H1 (cell line): ENCODE measurements around the gene NIPAL1. TPM values are rescaled to one million over a fixed set of nuclear protein-coding genes. Genes with fewer than 3 reads are reported as not detected.

Source experiments
- CTCF ChIA-PET: fragments of 300-600 bp; sonication (Branson Sonifier 250); formaldehyde crosslinking; loops from one replicate; lab custom pipeline; 2021; ENCODE audit not compliant: partially characterized antibody; lab: Charles Lee
- POLR2A ChIA-PET: fragments of 300-600 bp; sonication (Branson Sonifier 250); formaldehyde crosslinking; loops from one replicate; lab custom pipeline; 2021; ENCODE audit warnings: inconsistent platforms; ENCODE audit not compliant: partially characterized antibody; lab: Charles Lee
- DNase-seq, 2 experiments: peaks; one replicate each; pipeline versions ENCODE4 v3.0.0 to v3.0.0-alpha.2; 2010 to 2022; ENCODE audit warnings: low spot score in 2 of 2, low read depth in 1 of 2, mixed read lengths in 1 of 2
- FAIRE-seq: peaks from 2 replicates; lab custom pipeline; 2011; peaks lifted over from hg19 to GRCh38; lab: Jason Lieb, UNC
- H2AFZ ChIP-seq: 2 replicates; pipeline ENCODE4 v1.8.1; 2012; ENCODE audit warnings: low read length, inconsistent platforms
- H2AK5ac ChIP-seq: 2 replicates; pipeline ENCODE4 v1.6.1; 2013; ENCODE audit warnings: low read depth, low read length
- H2BK120ac ChIP-seq: replicated peaks from 2 replicates; pipeline ENCODE3; 2013; ENCODE audit warnings: low read depth, low read length, inconsistent platforms
- H2BK12ac ChIP-seq: 2 replicates; pipeline ENCODE4 v1.6.1; 2013; ENCODE audit warnings: low read depth, low read length
- H2BK15ac ChIP-seq: 2 replicates; pipeline ENCODE4 v1.6.1; 2013; ENCODE audit warnings: low read length
- H2BK20ac ChIP-seq: 2 replicates; pipeline ENCODE4 v1.6.1; 2013; ENCODE audit warnings: low read length
- H2BK5ac ChIP-seq: 2 replicates; pipeline ENCODE4 v1.6.1; 2013; ENCODE audit warnings: low read depth, low read length
- H3K14ac ChIP-seq: 2 replicates; pipeline ENCODE4 v1.6.1; 2013; ENCODE audit warnings: inconsistent platforms; ENCODE audit not compliant: insufficient read length
- H3K18ac ChIP-seq: 2 replicates; pipeline ENCODE4 v1.6.1; 2013; ENCODE audit warnings: low read length; ENCODE audit errors: extremely low read depth
- H3K23ac ChIP-seq: 2 replicates; pipeline ENCODE4 v1.6.1; 2013; ENCODE audit warnings: inconsistent platforms; ENCODE audit not compliant: insufficient read length
- H3K23me2 ChIP-seq: 2 replicates; pipeline ENCODE4 v1.6.1; 2013; ENCODE audit warnings: low read depth, low read length
- H3K27ac ChIP-seq: 2 replicates; pipeline ENCODE4 v1.6.1; 2011; ENCODE audit warnings: low read depth, low read length, inconsistent platforms
- H3K27me3 ChIP-seq, 4 experiments: replicated peaks in 1 of 4; 1 replicate in 1 of 4; 2 replicates in 3 of 4; pipeline versions ENCODE4 v1.6.1 to v1.8.1; 2011 to 2013; ENCODE audit warnings: low read length in 3 of 4, mild to moderate bottlenecking in 3 of 4, inconsistent platforms in 2 of 4, mixed read lengths in 2 of 4, moderate library complexity in 1 of 4; ENCODE audit not compliant: control insufficient read depth in 3 of 4, insufficient read depth in 3 of 4; ENCODE audit errors: extremely low read depth in 1 of 4
- H3K36me3 ChIP-seq, 4 experiments: 2 replicates each; pipeline versions ENCODE4 v1.6.1 to v1.8.1; 2011 to 2013; ENCODE audit warnings: mild to moderate bottlenecking in 4 of 4, low read length in 3 of 4, moderate library complexity in 2 of 4, control low read depth in 1 of 4, inconsistent platforms in 1 of 4; ENCODE audit not compliant: insufficient read depth in 4 of 4, control insufficient read depth in 2 of 4
- H3K4ac ChIP-seq: replicated peaks from 2 replicates; pipeline ENCODE3; 2013; ENCODE audit warnings: low read length, low read depth, mixed read lengths, inconsistent platforms; ENCODE audit not compliant: insufficient read length
- H3K4me1 ChIP-seq, 4 experiments: replicated peaks in 1 of 4; 1 replicate in 1 of 4; 2 replicates in 3 of 4; pipeline versions ENCODE4 v1.6.1 to v1.8.1; 2011 to 2013; ENCODE audit warnings: low read length in 3 of 4, inconsistent platforms in 2 of 4, mixed read lengths in 1 of 4; ENCODE audit not compliant: insufficient read depth in 4 of 4, control insufficient read depth in 3 of 4
- H3K4me2 ChIP-seq, 2 experiments: 2 replicates each; pipeline versions ENCODE4 v1.6.1 to v1.8.1; 2011 to 2013; ENCODE audit warnings: low read depth in 2 of 2, low read length in 2 of 2, control low read depth in 1 of 2, inconsistent platforms in 1 of 2, mild to moderate bottlenecking in 1 of 2; ENCODE audit not compliant: insufficient read depth in 1 of 2
- H3K4me3 ChIP-seq, 4 experiments: fragments of 200-600, 300-600 bp in 1 of 4; sonication (generic), shearing (Covaris generic), sonication (Bioruptor Twin) in 1 of 4; 2 replicates each; pipeline versions ENCODE4 v1.5.1 to v1.8.1; 2011 to 2016; ENCODE audit warnings: low read length in 4 of 4, low read depth in 3 of 4, control low read depth in 2 of 4, inconsistent platforms in 2 of 4, mild to moderate bottlenecking in 2 of 4, mixed read lengths in 1 of 4, moderate library complexity in 1 of 4; ENCODE audit not compliant: insufficient read depth in 2 of 4; ENCODE audit errors: extremely low read depth in 1 of 4
- H3K56ac ChIP-seq: replicated peaks from 2 replicates; pipeline ENCODE3; 2013; ENCODE audit warnings: low read depth, mild to moderate bottlenecking, mixed read lengths, low read length, inconsistent platforms; ENCODE audit not compliant: insufficient read length
- H3K79me1 ChIP-seq: 2 replicates; pipeline ENCODE4 v1.6.1; 2013; ENCODE audit warnings: low read depth, low read length, control low read depth
- H3K79me2 ChIP-seq, 2 experiments: 2 replicates each; pipeline versions ENCODE4 v1.6.1 to v1.8.1; 2012 to 2013; ENCODE audit warnings: low read length in 2 of 2, mild to moderate bottlenecking in 2 of 2, inconsistent platforms in 1 of 2; ENCODE audit not compliant: insufficient read depth in 2 of 2, control insufficient read depth in 1 of 2
- H3K9ac ChIP-seq, 4 experiments: replicated peaks in 1 of 4; 1 replicate in 1 of 4; 2 replicates in 3 of 4; pipeline versions ENCODE4 v1.6.1 to v1.8.1; 2011 to 2013; ENCODE audit warnings: low read depth in 3 of 4, low read length in 3 of 4, control low read depth in 2 of 4, mild to moderate bottlenecking in 2 of 4, moderate library complexity in 2 of 4, inconsistent platforms in 1 of 4; ENCODE audit errors: extremely low read depth in 1 of 4
- H3K9me3 ChIP-seq, 2 experiments: 2 replicates each; pipeline versions ENCODE4 v1.6.1 to v1.8.1; 2012 to 2013; ENCODE audit warnings: mild to moderate bottlenecking in 2 of 2, moderate library complexity in 2 of 2, control low read depth in 1 of 2, inconsistent platforms in 1 of 2, low read depth in 1 of 2, low read length in 1 of 2, mixed read lengths in 1 of 2; ENCODE audit not compliant: insufficient read depth in 2 of 2
- H4K20me1 ChIP-seq, 2 experiments: replicated peaks in 1 of 2; 2 replicates each; pipeline versions ENCODE3 to v1.8.1; 2011 to 2013; ENCODE audit warnings: inconsistent platforms in 2 of 2, low read length in 2 of 2, mild to moderate bottlenecking in 1 of 2; ENCODE audit not compliant: insufficient read depth in 2 of 2, control insufficient read depth in 1 of 2
- H4K5ac ChIP-seq: 2 replicates; pipeline ENCODE4 v1.6.1; 2013; ENCODE audit warnings: low read length, low read depth, mixed read lengths, inconsistent platforms; ENCODE audit not compliant: insufficient read length
- H4K8ac ChIP-seq: 2 replicates; pipeline ENCODE4 v1.8.0; 2013; ENCODE audit warnings: mild to moderate bottlenecking, moderate library complexity, low read length, inconsistent platforms; ENCODE audit not compliant: insufficient read depth; ENCODE audit errors: extremely low read depth
- H4K91ac ChIP-seq: replicated peaks from 2 replicates; pipeline ENCODE3; 2013; ENCODE audit warnings: low read length, mixed read lengths, inconsistent platforms; ENCODE audit not compliant: insufficient read length
- CBX5 ChIP-seq: fragments of 300-800, 300-1000 bp; sonication (generic); IDR thresholded peaks from 2 replicates; pipeline ENCODE4 v1.7.1; 2016; ENCODE audit warnings: antibody characterized with exemption, low read length, low read depth
- CEBPB ChIP-seq: IDR thresholded peaks from 2 replicates; pipeline ENCODE4 v1.6.1; 2012; ENCODE audit warnings: low read depth, low read length
- CHD1 ChIP-seq: IDR thresholded peaks from 2 replicates; pipeline ENCODE4 v1.6.1; 2012; ENCODE audit warnings: low read depth, low read length, improper control_type of control experiment
- CHD2 ChIP-seq: IDR thresholded peaks from 2 replicates; pipeline ENCODE4 v1.6.1; 2012; ENCODE audit warnings: low read length, improper control_type of control experiment
- CTBP2 ChIP-seq: IDR thresholded peaks from 2 replicates; pipeline ENCODE4 v1.7.0; 2011; ENCODE audit warnings: borderline replicate concordance, mild to moderate bottlenecking, moderate library complexity, mixed read lengths, low read length; ENCODE audit not compliant: insufficient read depth, insufficient read length
- MAFK ChIP-seq: IDR thresholded peaks from 2 replicates; pipeline ENCODE4 v1.6.1; 2012; ENCODE audit warnings: low read depth, mild to moderate bottlenecking, improper control_type of control experiment, low read length
- NRF1 ChIP-seq: IDR thresholded peaks from 2 replicates; pipeline ENCODE4 v1.6.1; 2011; ENCODE audit warnings: mild to moderate bottlenecking, low read depth, low read length, improper control_type of control experiment
- POU5F1 ChIP-seq: IDR thresholded peaks from 2 replicates; pipeline ENCODE4 v1.6.1; 2011; ENCODE audit warnings: low read depth, mild to moderate bottlenecking, low read length, moderate library complexity
- RFX5 ChIP-seq: IDR thresholded peaks from 2 replicates; pipeline ENCODE4 v1.6.1; 2011; ENCODE audit warnings: low read depth, low read length, improper control_type of control experiment, borderline replicate concordance
- RNF2 ChIP-seq: fragments of 200-900, 300-1000 bp; sonication (generic); IDR thresholded peaks from 2 replicates; pipeline ENCODE4 v1.7.1; 2016; ENCODE audit warnings: borderline replicate concordance, low read depth, mild to moderate bottlenecking, antibody characterized with exemption, low read length; ENCODE audit not compliant: poor library complexity, severe bottlenecking; ENCODE audit errors: missing control alignments
- SP1 ChIP-seq: IDR thresholded peaks from 2 replicates; pipeline ENCODE4 v1.6.1; 2011; ENCODE audit warnings: low read depth, low read length
- SUZ12 ChIP-seq: fragments of 200-600 bp; sonication (generic); IDR thresholded peaks from 2 replicates; pipeline ENCODE4 v1.6.1; 2012; ENCODE audit warnings: mild to moderate bottlenecking, inconsistent platforms, low read length, moderate library complexity, mixed read lengths
- ZNF274 ChIP-seq: IDR thresholded peaks from 2 replicates; pipeline ENCODE4 v1.7.0; 2012; ENCODE audit warnings: low read length, borderline replicate concordance; ENCODE audit errors: extremely low read depth
- WGBS, 2 experiments: shearing (Covaris generic) in 1 of 2; methylation state at CpG; one replicate each; pipeline versions ENCODE4 v1.1.6 to v1.1.7; 2013 to 2015; ENCODE audit warnings: low lambda C conversion rate in 2 of 2, mixed read lengths in 2 of 2, inconsistent platforms in 1 of 2, low coverage in 1 of 2, missing lambda C conversion rate in 1 of 2; ENCODE audit not compliant: insufficient replicate concordance in 2 of 2, insufficient coverage in 1 of 2, insufficient read length in 1 of 2; ENCODE audit errors: extremely low coverage in 1 of 2, missing lambda C conversion rate in 1 of 2; 5-methylcytosine and 5-hydroxymethylcytosine counted together
- polyA plus RNA-seq, 7 experiments: library from polyadenylated mRNA; depleted of rRNA in 3 of 7; stranded (reverse) in 5 of 7; unstranded in 2 of 7; fragments of >200 nt in 5 of 7; fragments of 200-250 nt in 2 of 7; gene quantifications; 1 replicate in 5 of 7; 2 replicates in 1 of 7; 4 replicates in 1 of 7; pipeline versions ENCODE4 v1.2.1 to v1.2.3, GENCODE V29; 2011 to 2013; ENCODE audit warnings: missing spikeins in 2 of 7, mixed read lengths in 2 of 7
- total RNA-seq: library from RNA; stranded (reverse); fragmentation: NEBNext Ultra II Directional; extraction: Animal tissue kit (Norgen Biotek cat#: 25700); gene quantifications from 2 replicates; pipeline ENCODE4 v1.2.1, GENCODE V29; 2021

The NIPAL1 gene
- total and polyA plus RNA-seq, 2 of the 8 experiments (the other 6 are each of a cell fraction or from before 2014, with no cell fraction given), result 1.4 to 4.9 TPM

GRCh38 chr4:48064349-48064748 is 47.8 kb downstream of the NIPAL1 start:
- no peaks in the 10 kb centered on the region for H3K4me1 ChIP-seq
- no peak overlapping the region for H4K5ac ChIP-seq
- no peak overlapping the region for H3K14ac ChIP-seq
- no peaks in the 10 kb centered on the region for H3K9me3 ChIP-seq
- no peaks in the 10 kb centered on the region for H3K36me3 ChIP-seq
- no peak overlapping the region for H2BK20ac ChIP-seq
- H3K23ac ChIP-seq, result no peak overlapping the region
- WGBS, 2 experiments, result 97% methylated on average over 3 of the region's 3 CpGs; no CpG with 5 or more reads in 1 of the 2 experiments
- H2BK120ac ChIP-seq, result no peak overlapping the region
- H4K91ac ChIP-seq, result no peak overlapping the region
- no peaks in the 10 kb centered on the region for H3K79me1 ChIP-seq
- H2AK5ac ChIP-seq, result no peak overlapping the region
- no peaks in the 10 kb centered on the region for H4K20me1 ChIP-seq
- no peak overlapping the region for H3K56ac ChIP-seq
- H2BK15ac ChIP-seq, result no peak overlapping the region
- no peak overlapping the region for H4K8ac ChIP-seq
- H2AFZ ChIP-seq, result no peak overlapping the region
- no peak for DNase-seq
- POLR2A ChIA-PET, result no interaction called here
- H3K9ac ChIP-seq, result no peak overlapping the region
- no peak overlapping the region for H3K4me3 ChIP-seq
- no peak for FAIRE-seq
- H3K27ac ChIP-seq, result no peak overlapping the region
- H3K79me2 ChIP-seq, result no peaks in the 10 kb centered on the region
- CTCF ChIA-PET, result interaction anchor here (0.6 to 2.3 kb wide), 4 partner anchors 10 to 76 kb away, joined by 3 to 15 read pairs (median 3); no protein-coding TSS in a partner anchor
- H3K4ac ChIP-seq, result no peak overlapping the region
- H2BK5ac ChIP-seq, result no peak overlapping the region
- no peaks in the 10 kb centered on the region for H3K23me2 ChIP-seq
- no peaks in the 10 kb centered on the region for H3K27me3 ChIP-seq
- no peak overlapping the region for H2BK12ac ChIP-seq
- no peak for TF ChIP-seq SP1
- no peak for TF ChIP-seq POU5F1
- TF ChIP-seq CBX5, result no peak
- TF ChIP-seq NRF1, result no peak
- TF ChIP-seq RNF2, result no peak
- no peak for TF ChIP-seq RFX5
- no peak for TF ChIP-seq CHD2
- no peak for TF ChIP-seq CHD1
- no peak for TF ChIP-seq SUZ12
- TF ChIP-seq CEBPB, result no peak
- TF ChIP-seq MAFK, result no peak
- TF ChIP-seq CTBP2, result no peak
- TF ChIP-seq ZNF274, result no peak
- no peak overlapping the region for H3K18ac ChIP-seq
- H3K4me2 ChIP-seq, result no peak overlapping the region
